Measurements from ENCODE around the gene FGD6.

Gene FGD6

DNA sequence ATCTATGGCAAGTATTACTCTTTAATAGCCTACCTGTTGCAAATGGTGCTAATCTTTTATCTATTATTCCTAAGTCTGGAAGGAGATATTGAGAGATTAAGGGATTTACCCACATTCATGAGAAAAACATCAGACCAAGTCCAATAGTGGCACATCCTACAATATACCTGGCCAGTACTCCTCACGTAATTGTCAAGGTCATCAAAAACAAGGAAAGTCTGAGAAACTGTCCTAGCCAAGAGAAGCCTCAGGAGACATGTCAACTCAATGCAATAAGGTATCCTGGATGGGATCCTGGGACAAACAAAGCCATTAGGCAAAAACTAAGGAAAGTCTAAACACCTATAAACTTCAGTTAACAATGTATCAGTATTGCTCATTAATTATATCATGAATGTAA is 156.3 kb downstream of the FGD6 start:
- H3F3A ChIP-seq (ENCODE audit: insufficient read depth): no peaks in the 10 kb centered on the region
- H4K20me1 ChIP-seq (ENCODE audit: low read depth, low read length): no peaks in the 10 kb centered on the region; the same call in 1 of the 2 replicates
- H3K27me3 ChIP-seq (ENCODE audit: low read length): no peaks in the 10 kb centered on the region
- no peak overlapping the region for H3K27ac ChIP-seq (ENCODE audit: low read depth, low read length)
- H3K36me3 ChIP-seq (ENCODE audit: low read length): peaks cover 37% of the 10 kb centered on the region
- H3K9me2 ChIP-seq (replicated peaks; ENCODE audit: insufficient read depth, low read length): no peaks in the 10 kb centered on the region
- H3K4me2 ChIP-seq (ENCODE audit: low read depth, low read length, poor library complexity, severe bottlenecking): no peak overlapping the region
- H3K79me2 ChIP-seq (ENCODE audit: insufficient read depth, low read length): 0 out of 2 replicates have a peak, but pooled peaks cover 5% of the 10 kb centered on the region
- no peaks in the 10 kb centered on the region for H3K9me3 ChIP-seq (ENCODE audit: insufficient read depth, low read length)
- no peak overlapping the region for H3K9ac ChIP-seq (ENCODE audit: low read length)
- no peak overlapping the region for H3K4me3 ChIP-seq (ENCODE audit: insufficient read depth, low read length, poor library complexity, severe bottlenecking)
- no peak overlapping the region for H2AFZ ChIP-seq (ENCODE audit: low read depth, low read length, severe bottlenecking)
- TF ChIP-seq EZH2phosphoT487 (conservative IDR thresholded peaks at IDR 0.05; ENCODE audit: low read length): no peak
- TF ChIP-seq, protein P1, sequence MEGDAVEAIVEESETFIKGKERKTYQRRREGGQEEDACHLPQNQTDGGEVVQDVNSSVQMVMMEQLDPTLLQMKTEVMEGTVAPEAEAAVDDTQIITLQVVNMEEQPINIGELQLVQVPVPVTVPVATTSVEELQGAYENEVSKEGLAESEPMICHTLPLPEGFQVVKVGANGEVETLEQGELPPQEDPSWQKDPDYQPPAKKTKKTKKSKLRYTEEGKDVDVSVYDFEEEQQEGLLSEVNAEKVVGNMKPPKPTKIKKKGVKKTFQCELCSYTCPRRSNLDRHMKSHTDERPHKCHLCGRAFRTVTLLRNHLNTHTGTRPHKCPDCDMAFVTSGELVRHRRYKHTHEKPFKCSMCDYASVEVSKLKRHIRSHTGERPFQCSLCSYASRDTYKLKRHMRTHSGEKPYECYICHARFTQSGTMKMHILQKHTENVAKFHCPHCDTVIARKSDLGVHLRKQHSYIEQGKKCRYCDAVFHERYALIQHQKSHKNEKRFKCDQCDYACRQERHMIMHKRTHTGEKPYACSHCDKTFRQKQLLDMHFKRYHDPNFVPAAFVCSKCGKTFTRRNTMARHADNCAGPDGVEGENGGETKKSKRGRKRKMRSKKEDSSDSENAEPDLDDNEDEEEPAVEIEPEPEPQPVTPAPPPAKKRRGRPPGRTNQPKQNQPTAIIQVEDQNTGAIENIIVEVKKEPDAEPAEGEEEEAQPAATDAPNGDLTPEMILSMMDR (IDR thresholded peaks at IDR 0.05; ENCODE audit: insufficient read depth, low read length, poor library complexity, severe bottlenecking): no peak

DNA sequence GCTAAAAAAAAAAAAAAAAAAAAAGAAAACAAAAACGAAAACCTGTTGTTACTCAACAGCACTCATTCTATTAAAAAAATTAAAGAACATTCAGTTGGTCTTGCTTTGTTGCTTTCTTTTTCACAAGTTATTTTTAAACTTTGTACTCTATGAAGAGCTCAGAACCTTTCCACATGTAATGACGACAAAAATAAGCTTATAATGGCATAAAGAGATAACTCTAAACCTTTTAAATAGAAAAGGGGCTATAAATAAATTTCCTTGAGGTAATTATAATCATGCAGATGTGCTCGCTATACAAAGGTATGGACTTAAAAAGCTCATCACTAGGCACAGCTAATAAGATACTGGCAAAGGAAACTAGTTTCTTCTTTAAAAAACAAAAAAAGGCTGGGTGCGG is 157.3 kb downstream of the FGD6 start:
- H3K27me3 ChIP-seq (ENCODE audit: low read length): no peaks in the 10 kb centered on the region
- no peak overlapping the region for H2AFZ ChIP-seq (ENCODE audit: low read depth, low read length, severe bottlenecking)
- H3K4me3 ChIP-seq (ENCODE audit: insufficient read depth, low read length, poor library complexity, severe bottlenecking): no peak overlapping the region
- H3F3A ChIP-seq (ENCODE audit: insufficient read depth): no peaks in the 10 kb centered on the region
- H3K4me2 ChIP-seq (ENCODE audit: low read depth, low read length, poor library complexity, severe bottlenecking): no peak overlapping the region
- H4K20me1 ChIP-seq (ENCODE audit: low read depth, low read length): no peaks in the 10 kb centered on the region; the same call in 1 of the 2 replicates
- H3K9me3 ChIP-seq (ENCODE audit: insufficient read depth, low read length): no peaks in the 10 kb centered on the region
- no peak overlapping the region for H3K9ac ChIP-seq (ENCODE audit: low read length)
- H3K79me2 ChIP-seq (ENCODE audit: insufficient read depth, low read length): 0 out of 2 replicates have a peak, but pooled peaks cover 2% of the 10 kb centered on the region
- peaks cover 37% of the 10 kb centered on the region for H3K36me3 ChIP-seq (ENCODE audit: low read length)
- no peaks in the 10 kb centered on the region for H3K9me2 ChIP-seq (replicated peaks; ENCODE audit: insufficient read depth, low read length)
- TF ChIP-seq, protein P1 (IDR thresholded peaks at IDR 0.05; ENCODE audit: insufficient read depth, low read length, poor library complexity, severe bottlenecking): no peak
- TF ChIP-seq EZH2phosphoT487 (conservative IDR thresholded peaks at IDR 0.05; ENCODE audit: low read length): no peak
- H3K27ac ChIP-seq (ENCODE audit: low read depth, low read length): no peak overlapping the region

DNA sequence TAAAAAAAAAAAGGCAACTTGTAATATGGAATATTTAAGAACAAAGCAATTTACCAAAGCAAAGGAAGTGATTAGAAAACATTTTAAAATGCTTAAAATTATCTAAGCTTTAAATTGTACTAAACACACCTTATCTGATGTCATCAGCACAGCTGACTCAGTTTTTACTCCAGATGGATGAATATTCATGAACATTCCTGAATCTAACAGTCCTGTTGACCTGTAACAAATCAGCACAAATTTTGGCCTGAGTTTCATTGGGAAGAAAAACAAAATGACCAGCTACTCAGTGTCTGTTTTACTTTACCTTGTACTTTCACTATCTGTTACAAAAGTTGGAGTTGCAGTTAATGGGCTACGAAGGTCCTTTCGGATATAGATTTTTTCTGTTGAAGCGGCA is 159.8 kb downstream of the FGD6 start:
- Histone ChIP-seq H3K27ac (ENCODE audit: low read depth, low read length) (no peak overlapping the region), H3K9me3 (ENCODE audit: insufficient read depth, low read length) (no peaks in the 10 kb centered on the region), H3K9ac (ENCODE audit: low read length) (no peak overlapping the region), H3K4me2 (ENCODE audit: low read depth, low read length, poor library complexity, severe bottlenecking) (no peak overlapping the region), H3K79me2 (ENCODE audit: insufficient read depth, low read length) (no peaks in the 10 kb centered on the region), H2AFZ (ENCODE audit: low read depth, low read length, severe bottlenecking) (no peak overlapping the region), H3K9me2 (replicated peaks; ENCODE audit: insufficient read depth, low read length) (no peaks in the 10 kb centered on the region), H3K36me3 (ENCODE audit: low read length) (peaks cover 32% of the 10 kb centered on the region), H4K20me1 (ENCODE audit: low read depth, low read length) (no peaks in the 10 kb centered on the region), H3K4me3 (ENCODE audit: insufficient read depth, low read length, poor library complexity, severe bottlenecking) (no peak overlapping the region), H3K27me3 (ENCODE audit: low read length) (no peaks in the 10 kb centered on the region), H3F3A (ENCODE audit: insufficient read depth) (no peaks in the 10 kb centered on the region)
- TF ChIP-seq, protein P1 (IDR thresholded peaks at IDR 0.05; ENCODE audit: insufficient read depth, low read length, poor library complexity, severe bottlenecking): no peak
- TF ChIP-seq EZH2phosphoT487 (conservative IDR thresholded peaks at IDR 0.05; ENCODE audit: low read length): no peak

All from SU-DHL-6 (cell line).